Endothelial cell of umbilical vein (primary cell): Measurements from ENCODE around the gene BUD31. TPM values are rescaled to one million over a fixed set of nuclear protein-coding genes. Genes with fewer than 3 reads are reported as not detected.
A peak's percentile ranks its signal among the peaks of the same experiment; 100 is the strongest.

Source experiments
- BruUV-seq: library from RNA; stranded (reverse); fragments of 400-500 nt; replicated peaks from 2 replicates; lab custom pipeline; 2021; lab: Mats Ljungman, UMichigan
- CTCF ChIA-PET: fragments of 300-600, 350-600 bp; sonication (Branson Sonifier 250); formaldehyde crosslinking; loops from one replicate; lab custom pipeline; 2021; ENCODE audit warnings: antibody characterized with exemption, inconsistent platforms; lab: Charles Lee
- POLR2A ChIA-PET: fragments of 300-600, 350-600 bp; sonication (Branson Sonifier 250); formaldehyde crosslinking; loops from one replicate; lab custom pipeline; 2021; ENCODE audit warnings: antibody characterized with exemption, inconsistent platforms; lab: Charles Lee
- DNase-seq: peaks from one replicate; pipeline ENCODE4 v3.0.0-alpha.2; 2011; ENCODE audit warnings: low read depth, low spot score
- FAIRE-seq: peaks from 2 replicates; lab custom pipeline; 2011; peaks lifted over from hg19 to GRCh38; lab: Jason Lieb, UNC
- H2AFZ ChIP-seq: 2 replicates; pipeline ENCODE4 v1.6.0; 2012; ENCODE audit warnings: low read depth, low read length, control low read depth, inconsistent platforms
- H3K27ac ChIP-seq: 2 replicates; pipeline ENCODE4 v1.5.1; 2011; ENCODE audit warnings: low read depth, mild to moderate bottlenecking, control low read depth, low read length, moderate library complexity; ENCODE audit not compliant: insufficient read depth
- H3K27me3 ChIP-seq, 2 experiments: 2 replicates each; pipeline versions ENCODE4 v1.6.0 to v1.6.1; 2011; ENCODE audit warnings: low read length in 2 of 2, mixed read lengths in 1 of 2; ENCODE audit not compliant: control insufficient read depth in 2 of 2, insufficient read depth in 2 of 2
- H3K36me3 ChIP-seq, 2 experiments: 2 replicates in 1 of 2; 3 replicates in 1 of 2; pipeline ENCODE4 v1.5.1; 2011; ENCODE audit warnings: low read length in 2 of 2, mild to moderate bottlenecking in 1 of 2, moderate library complexity in 1 of 2; ENCODE audit not compliant: control insufficient read depth in 2 of 2, insufficient read depth in 2 of 2; ENCODE audit errors: extremely low read depth in 1 of 2
- H3K4me1 ChIP-seq: 3 replicates; pipeline ENCODE4 v1.5.1; 2011; ENCODE audit warnings: mild to moderate bottlenecking, low read length; ENCODE audit not compliant: control insufficient read depth, insufficient read depth; ENCODE audit errors: extremely low read depth
- H3K4me2 ChIP-seq: 2 replicates; pipeline ENCODE4 v1.6.1; 2011; ENCODE audit warnings: low read length, control low read depth, mixed read lengths; ENCODE audit not compliant: insufficient read depth
- H3K4me3 ChIP-seq, 3 experiments: fragments of 200-600 bp in 1 of 3; sonication (generic), shearing (Covaris generic) in 1 of 3; replicated peaks in 1 of 3; 2 replicates each; pipeline ENCODE4 v1.5.1; 2011 to 2016; ENCODE audit warnings: control low read depth in 3 of 3, low read length in 3 of 3, mild to moderate bottlenecking in 2 of 3, inconsistent platforms in 1 of 3, low read depth in 1 of 3, moderate library complexity in 1 of 3; ENCODE audit not compliant: insufficient read depth in 1 of 3
- H3K79me2 ChIP-seq: 2 replicates; pipeline ENCODE4 v1.6.0; 2012; ENCODE audit warnings: low read length, inconsistent platforms; ENCODE audit not compliant: control insufficient read depth, insufficient read depth
- H3K9ac ChIP-seq: replicated peaks from 2 replicates; pipeline ENCODE3; 2011; ENCODE audit warnings: low read length, control low read depth; ENCODE audit not compliant: insufficient read depth; ENCODE audit errors: extremely low read depth
- H3K9me1 ChIP-seq: replicated peaks from 3 replicates; pipeline ENCODE4 v1.6.0; 2011; ENCODE audit warnings: mild to moderate bottlenecking, low read length; ENCODE audit not compliant: control insufficient read depth, insufficient read depth; ENCODE audit errors: extremely low read depth
- H3K9me3 ChIP-seq: replicated peaks from 2 replicates; pipeline ENCODE4 v1.5.1; 2012; ENCODE audit warnings: low read length, inconsistent platforms; ENCODE audit not compliant: control insufficient read depth, insufficient read depth
- H4K20me1 ChIP-seq: replicated peaks from 2 replicates; pipeline ENCODE3; 2011; ENCODE audit warnings: mild to moderate bottlenecking, low read length; ENCODE audit not compliant: control insufficient read depth, insufficient read depth; ENCODE audit errors: extremely low read depth
- CTCF ChIP-seq, 2 donors: IDR thresholded peaks; 1 replicate in 1 of 2; 2 replicates in 1 of 2; pipeline ENCODE4 v1.5.1; 2011; ENCODE audit warnings: low read length in 2 of 2, mild to moderate bottlenecking in 2 of 2, moderate library complexity in 2 of 2, control low read depth in 1 of 2, inconsistent platforms in 1 of 2, low read depth in 1 of 2; ENCODE audit not compliant: insufficient read depth in 1 of 2; ENCODE audit errors: extremely low read depth in 1 of 2
- EZH2 ChIP-seq: IDR thresholded peaks from 2 replicates; pipeline ENCODE4 v1.6.1; 2012; ENCODE audit warnings: borderline replicate concordance, low read depth, mild to moderate bottlenecking, moderate library complexity, low read length, inconsistent platforms; ENCODE audit not compliant: severe bottlenecking
- FOS ChIP-seq: IDR thresholded peaks from 2 replicates; pipeline ENCODE4 v1.6.1; 2011; ENCODE audit warnings: mild to moderate bottlenecking, low read length, moderate library complexity, borderline replicate concordance; ENCODE audit not compliant: insufficient read depth
- GATA2 ChIP-seq: IDR thresholded peaks from 2 replicates; pipeline ENCODE4 v1.7.0; 2011; ENCODE audit warnings: low read depth, mild to moderate bottlenecking, moderate library complexity, mixed read lengths, low read length; ENCODE audit not compliant: insufficient read length, insufficient read depth
- JUN ChIP-seq: IDR thresholded peaks from 2 replicates; pipeline ENCODE4 v1.6.1; 2011; ENCODE audit warnings: borderline replicate concordance, low read depth; ENCODE audit not compliant: insufficient read length, insufficient read depth
- MYC ChIP-seq: IDR thresholded peaks from one replicate; pipeline ENCODE4 v1.6.1; 2011; ENCODE audit warnings: mild to moderate bottlenecking, low read depth, low read length
- POLR2A ChIP-seq: IDR thresholded peaks from 2 replicates; pipeline ENCODE4 v1.6.1; 2012; ENCODE audit warnings: low read depth, mild to moderate bottlenecking, control low read depth, low read length
- POLR2AphosphoS5 ChIP-seq: IDR thresholded peaks from 2 replicates; pipeline ENCODE4 v1.6.1; 2012; ENCODE audit warnings: low read depth, mild to moderate bottlenecking, control low read depth, low read length, moderate library complexity; ENCODE audit not compliant: insufficient read depth
- dilution Hi-C: fragments of 300-500 bp; cut with MboI; formaldehyde crosslinking; loops from one replicate; pipeline ENCODE4 v1.15.0; 2019; ENCODE audit warnings: low sequenced_read_pairs; ENCODE audit not compliant: extremely low pct_ligation_motif_present
- intact Hi-C: fragments of 100-400 bp; cut with micrococcal nuclease; formaldehyde crosslinking; loops from one replicate; pipeline ENCODE4 v1.10.0; 2022
- polyA plus RNA-seq, 4 experiments: library from polyadenylated mRNA; depleted of rRNA in 3 of 4; stranded (reverse) in 3 of 4; unstranded in 1 of 4; fragments of >200 nt; gene quantifications; 2 replicates each; pipeline versions ENCODE4 v1.2.1 to v1.2.3, GENCODE V29; 2011 to 2012; ENCODE audit warnings: missing spikeins in 1 of 4
- total RNA-seq: library from RNA; stranded (reverse); gene quantifications from 2 replicates; pipeline ENCODE4 v1.2.3, GENCODE V29; 2021
- TF ChIP-seq, protein P1 (sequence below): IDR thresholded peaks from 2 replicates; pipeline ENCODE4 v1.6.1; 2011; ENCODE audit not compliant: insufficient read depth, insufficient read length

BUD31 gene
- total and polyA plus RNA-seq, 2 donors (not counting 3 experiments of a cell fraction or from before 2014, with no cell fraction given), result 67.8 to 122 TPM

GRCh38 chr7:99393355-99394187 lies 15.2 kb upstream of the BUD31 start:
- dilution Hi-C loops, result no loop called here
- Histone ChIP-seq H3K9me3 (no peaks in the 10 kb centered on the region), H3K27ac (peak overlapping the region; percentile 31), H3K4me2 (peak overlapping the region; percentile 21), H3K36me3 (peaks cover 17 to 50% of the 10 kb centered on the region in 2 experiments), H3K79me2 (peaks cover 5% of the 10 kb centered on the region), H3K9ac (no peak overlapping the region), H2AFZ (no peak overlapping the region), H3K27me3 (no peaks in the 10 kb centered on the region), H3K4me1 (peaks cover 16% of the 10 kb centered on the region), H3K9me1 (no peaks in the 10 kb centered on the region), H3K4me3 (peak overlapping the region in 1 of 3 experiments; percentile 40), H4K20me1 (no peaks in the 10 kb centered on the region)
- POLR2A ChIA-PET, result no interaction called here
- TF ChIP-seq POLR2AphosphoS5 (peak; percentile 8), MYC (no peak)
- DNase-seq (no peak), FAIRE-seq (no peak)
- intact Hi-C loops, result loop anchor here (2.0 kb wide), 1 partner anchor 15 kb away; no protein-coding TSS in a partner anchor
- CTCF ChIA-PET, result interaction anchor here (0.6 to 3.7 kb wide), 2 partner anchors 12 to 28 kb away, joined by 3 to 11 read pairs; no protein-coding TSS in a partner anchor
- BruUV-seq, result no TSS peak

DNA sequence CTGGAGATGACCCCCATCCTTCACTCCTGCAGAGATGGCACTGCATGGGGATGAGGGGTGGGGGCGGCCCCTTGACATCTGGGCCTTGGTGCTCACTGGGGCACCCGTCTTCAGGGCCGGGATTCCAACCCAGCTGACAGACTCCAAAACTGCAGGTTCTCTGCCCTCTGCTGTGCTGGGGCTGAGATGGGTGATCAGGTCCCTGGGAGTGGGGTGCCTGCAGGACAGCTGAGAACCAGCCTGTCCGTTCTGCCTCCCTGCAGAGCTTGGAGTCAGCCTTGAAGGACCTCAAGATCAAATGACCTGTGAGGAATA lies 14.6 kb upstream of the BUD31 start:
- H3K36me3 ChIP-seq, result peaks cover 18 to 56% of the 10 kb centered on the region in 2 experiments

More for the DNA sequence above, 14.6 kb upstream of the BUD31 start:
- Histone ChIP-seq H3K4me2 (no peak overlapping the region), H3K9me3 (no peaks in the 10 kb centered on the region), H3K27me3 (no peaks in the 10 kb centered on the region), H3K27ac (no peak overlapping the region), H3K4me1 (peaks cover 16% of the 10 kb centered on the region), H3K9me1 (no peaks in the 10 kb centered on the region), H3K9ac (no peak overlapping the region), H2AFZ (no peak overlapping the region), H3K4me3 (no peak overlapping the region), H4K20me1 (no peaks in the 10 kb centered on the region), H3K79me2 (peaks cover 5% of the 10 kb centered on the region)
- no TSS peak for BruUV-seq
- FAIRE-seq (no peak), DNase-seq (no peak)
- dilution Hi-C loops, result no loop called here
- intact Hi-C loops, result no loop called here
- TF ChIP-seq JUN (no peak), FOS (no peak), MYC (no peak), EZH2 (no peak), GATA2 (no peak), CTCF (IDR thresholded peaks at IDR 0.05; ENCODE audit: extremely low read depth in 1 of 2, insufficient read depth in 1 of 2, low read depth in 1 of 2, low read length in 2 of 2) (no peak), POLR2AphosphoS5 (no peak), POLR2A (no peak)
- TF ChIP-seq, protein P1, sequence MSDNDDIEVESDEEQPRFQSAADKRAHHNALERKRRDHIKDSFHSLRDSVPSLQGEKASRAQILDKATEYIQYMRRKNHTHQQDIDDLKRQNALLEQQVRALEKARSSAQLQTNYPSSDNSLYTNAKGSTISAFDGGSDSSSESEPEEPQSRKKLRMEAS, result no peak
- POLR2A ChIA-PET, result no interaction called here
- CTCF ChIA-PET, result interaction anchor here (0.6 to 3.7 kb wide), 2 partner anchors 11 to 29 kb away, joined by 3 to 11 read pairs; no protein-coding TSS in a partner anchor
